OCI-LY1 (cell line): ENCODE data around the gene UBE2Z.

ENCODE experiments used
- CTCF ChIP-seq: fragments of 200-600 bp; sonication (generic), shearing (Covaris generic); IDR thresholded peaks from 2 replicates; pipeline ENCODE4 v1.5.1; 2017; ENCODE audit warnings: mild to moderate bottlenecking, antibody characterized with exemption, low read length, moderate library complexity, mixed read lengths
- EZH2 ChIP-seq: fragments of 200-600 bp; sonication (generic), shearing (Covaris generic); IDR thresholded peaks from 2 replicates; pipeline ENCODE4 v1.8.0; 2017; ENCODE audit warnings: borderline replicate concordance, mixed run types, mild to moderate bottlenecking, antibody characterized with exemption, low read length, moderate library complexity, mixed read lengths

- TF ChIP-seq CTCF (no peak), EZH2 (no peak)
These were observed 39.2 kb upstream of the UBE2Z start for GRCh38 chr17:48868916-48869500.
